Mucosa of gallbladder (tissue), 1 donor: ENCODE results near the gene NFKB2. TPM values are rescaled to one million over a fixed set of nuclear protein-coding genes. Genes with fewer than 3 reads are reported as not detected.

Experiments used
- DNase-seq: peaks from one replicate; pipeline ENCODE4 v3.0.0-alpha.2; 2020; ENCODE audit warnings: low spot score
- total RNA-seq: library from RNA; stranded (reverse); gene quantifications from one replicate; pipeline ENCODE4 v1.2.1, GENCODE V29; 2021
- donor health status: DM: no; HTN: no; CAD: no.

Gene NFKB2
- total RNA-seq, result 42.2 TPM

DNA sequence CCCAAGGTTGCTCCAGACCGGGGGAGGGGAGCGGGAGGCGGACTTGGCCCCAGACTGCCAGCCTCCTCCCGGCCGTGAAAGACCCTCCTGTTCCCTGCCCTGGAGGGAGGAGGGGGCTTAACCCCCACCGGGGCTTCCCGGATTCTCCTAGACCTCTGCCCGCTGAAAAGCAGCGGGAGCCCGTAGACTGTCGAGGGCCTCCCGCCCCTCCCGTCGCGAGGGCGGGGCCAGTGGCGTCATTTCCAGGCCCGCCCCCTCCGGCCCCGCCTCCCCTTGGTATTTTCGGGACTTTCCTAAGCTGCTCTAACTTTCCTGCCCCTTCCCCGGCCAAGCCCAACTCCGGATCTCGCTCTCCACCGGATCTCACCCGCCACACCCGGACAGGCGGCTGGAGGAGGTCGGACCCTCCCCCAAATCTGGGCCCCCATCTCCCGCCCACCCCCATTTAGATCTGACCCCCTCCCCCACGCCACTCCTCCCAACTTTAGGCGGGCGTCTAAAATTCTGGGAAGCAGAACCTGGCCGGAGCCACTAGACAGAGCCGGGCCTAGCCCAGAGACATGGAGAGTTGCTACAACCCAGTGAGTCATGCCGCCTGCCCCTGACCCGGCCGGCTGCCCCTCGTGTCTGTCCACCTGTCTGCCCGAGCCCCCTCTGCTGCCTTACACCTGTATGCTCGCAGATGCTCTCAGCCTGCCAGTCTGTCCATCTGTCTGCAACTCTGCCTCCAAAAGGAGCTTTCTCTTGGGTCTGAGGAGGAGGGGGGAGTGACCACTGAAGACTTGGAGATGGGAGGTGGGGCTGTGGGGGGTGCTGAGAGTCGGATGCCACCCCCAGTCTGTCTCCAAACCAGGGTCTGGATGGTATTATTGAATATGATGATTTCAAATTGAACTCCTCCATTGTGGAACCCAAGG, at the start of gene NFKB2:
NFKB2 (plus strand) TSS at position 306 of the 917 bp plus-strand sequence; CDS start at position 561, 255 bp downstream.
- DNase-seq, result peak; percentile 87

GRCh38 chr10:102347236-102347828, 48.2 kb upstream of the NFKB2 start:
- peak; percentile 17 for DNase-seq

DNA sequence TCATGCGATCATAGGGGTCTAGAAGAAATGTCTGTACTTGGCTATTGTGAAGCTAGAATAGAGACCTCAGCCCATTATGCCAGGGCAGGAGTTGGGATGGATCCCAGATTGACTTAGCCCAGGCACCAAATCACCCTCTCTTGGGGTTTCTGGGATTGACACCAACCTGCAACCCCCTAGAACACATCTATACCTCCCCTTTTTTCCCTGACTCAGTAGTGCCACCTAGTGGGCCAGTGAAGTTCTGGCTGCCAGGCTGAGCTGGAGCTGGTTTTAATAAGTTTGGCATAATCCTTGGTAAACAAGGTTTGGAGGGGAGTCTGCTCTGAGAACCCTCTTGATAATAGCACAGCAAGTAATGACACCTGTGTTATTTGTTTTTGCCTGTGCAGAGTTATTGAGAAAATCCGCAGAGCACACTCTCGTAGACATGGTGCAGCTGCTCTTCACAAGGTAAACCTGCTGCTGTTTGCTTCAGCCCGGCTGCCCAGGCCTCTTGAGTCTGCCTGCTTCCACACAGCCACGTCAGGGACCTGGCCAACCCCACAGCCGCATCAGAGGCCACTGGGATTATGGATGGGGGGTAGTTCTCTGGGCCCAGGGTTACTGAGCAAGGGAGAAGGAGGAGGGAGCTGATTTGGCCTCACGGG, 43.3 kb upstream of the NFKB2 start:
- peak; percentile 34 for DNase-seq

DNA sequence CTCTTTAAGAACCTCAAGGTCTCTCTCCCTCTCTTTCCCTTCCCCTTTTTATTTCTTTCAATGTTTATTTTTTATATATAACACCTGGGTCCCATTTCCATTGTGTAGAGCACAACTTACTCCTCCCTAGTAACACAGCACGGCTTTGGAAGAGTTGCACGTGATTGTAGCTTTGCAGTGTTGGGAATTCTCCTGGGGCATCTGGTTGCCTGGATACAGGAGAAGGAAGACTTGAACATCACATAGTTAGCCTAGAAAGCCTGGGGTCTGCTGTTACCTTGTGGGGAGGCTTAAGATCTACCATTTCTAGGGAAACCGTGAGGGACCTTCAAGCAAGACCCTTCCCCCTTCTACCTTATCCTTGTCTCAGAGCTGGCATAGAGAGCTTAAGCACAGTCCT, 41.1 kb upstream of the NFKB2 start:
- no peak for DNase-seq

DNA sequence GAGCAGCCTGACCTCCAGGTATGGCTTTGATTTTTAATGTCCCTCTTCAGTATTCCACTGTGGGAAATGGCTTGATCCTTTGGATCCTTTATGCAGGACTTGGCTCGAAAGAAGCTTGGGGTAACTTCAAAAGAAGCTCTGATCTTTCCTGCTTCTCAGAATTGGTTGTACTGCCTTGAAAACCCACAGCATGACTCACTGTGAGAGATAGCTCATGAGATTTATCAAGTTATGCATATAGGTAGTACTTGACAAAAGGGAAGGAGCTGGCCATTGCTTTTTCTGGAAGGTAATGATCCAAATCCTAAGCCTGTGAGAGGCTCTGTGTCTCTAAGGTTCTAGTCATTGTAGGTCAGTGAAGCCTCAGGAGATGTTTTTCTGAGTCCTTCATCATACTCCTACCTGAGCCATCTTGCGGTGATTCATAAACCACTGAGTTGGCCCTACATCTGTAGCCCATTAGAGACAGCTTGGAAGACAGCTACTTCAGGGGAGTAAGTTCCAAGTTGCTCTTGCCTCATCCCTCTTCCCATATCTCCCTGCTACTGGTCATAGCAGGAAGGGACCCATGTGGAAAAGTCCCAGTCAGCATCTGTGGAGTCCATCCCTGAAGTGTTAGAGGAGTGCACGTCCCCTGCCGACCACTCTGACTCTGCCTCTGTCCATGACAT, 36.7 kb upstream of the NFKB2 start:
- DNase-seq, result no peak

GRCh38 chr10:102367441-102367840, 28.1 kb upstream of the NFKB2 start:
- DNase-seq, result no peak

- DNase-seq, result peak; percentile 11
These were observed 27.4 kb upstream of the NFKB2 start for GRCh38 chr10:102368077-102368476.

GRCh38 chr10:102371295-102371694, 24.2 kb upstream of the NFKB2 start:
- no peak for DNase-seq

GRCh38 chr10:102375250-102375649, 20.3 kb upstream of the NFKB2 start:
- DNase-seq, result no peak

- no peak for DNase-seq
These were observed 19.6 kb upstream of the NFKB2 start for GRCh38 chr10:102375867-102376266.

DNA sequence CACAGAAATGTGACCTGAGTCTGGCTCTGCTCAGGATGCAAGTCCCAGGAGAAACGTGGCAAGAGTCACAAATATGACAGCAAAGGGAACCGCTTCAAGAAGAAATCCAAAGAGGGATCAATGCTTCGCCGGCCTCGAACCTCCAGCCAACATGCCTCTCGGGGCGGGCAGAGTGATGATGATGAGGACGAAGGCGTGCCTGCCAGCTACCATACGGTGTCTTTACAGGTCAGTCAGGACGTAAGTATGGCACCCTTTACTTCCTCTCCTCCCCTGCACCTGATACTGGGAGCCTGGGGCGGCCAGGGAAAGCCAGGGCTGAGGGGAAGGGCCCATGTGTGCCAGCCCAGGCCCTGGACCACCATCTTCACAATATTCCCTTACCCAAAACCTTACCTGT, 18.6 kb upstream of the NFKB2 start:
- no peak for DNase-seq

- no peak for DNase-seq
These were observed 16.1 kb upstream of the NFKB2 start for GRCh38 chr10:102379383-102379782.

DNA sequence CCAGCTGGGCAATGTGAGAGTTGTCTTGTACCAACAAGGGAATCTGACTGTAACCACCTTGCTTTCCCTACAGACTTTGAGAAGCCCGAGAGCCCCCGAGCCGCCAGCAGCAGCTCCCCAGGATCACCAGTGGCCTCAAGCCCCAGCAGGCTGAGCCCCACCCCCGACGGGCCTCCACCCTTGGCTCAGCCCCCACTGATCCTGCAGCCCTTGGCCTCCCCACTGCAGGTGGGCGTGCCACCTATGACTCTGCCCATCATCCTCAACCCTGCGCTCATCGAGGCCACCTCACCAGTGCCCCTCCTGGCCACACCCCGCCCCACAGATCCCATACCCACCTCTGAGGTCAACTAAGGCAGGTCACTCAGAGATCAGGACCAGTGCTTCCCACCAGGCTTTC, 13.5 kb upstream of the NFKB2 start:
- DNase-seq, result no peak

DNA sequence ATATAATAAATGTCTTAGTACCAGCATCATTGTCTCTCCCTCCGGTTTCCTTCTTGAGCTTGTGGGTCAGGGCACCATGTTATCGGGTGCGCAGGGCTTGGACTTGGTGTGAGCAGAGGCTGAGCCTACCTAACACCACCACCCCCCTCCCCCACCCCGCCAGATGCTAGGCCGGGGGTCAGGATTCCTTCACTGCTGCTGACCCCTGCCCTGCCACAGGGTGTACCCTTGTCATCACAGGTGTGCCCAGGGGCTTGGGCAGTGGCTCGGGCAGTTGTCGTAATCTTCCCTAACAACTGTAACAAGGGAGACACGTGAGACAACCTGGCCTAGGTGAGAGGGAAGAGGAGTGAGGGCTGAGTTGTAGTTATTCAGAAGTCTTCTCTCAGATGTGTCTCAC, 12.6 kb upstream of the NFKB2 start:
- DNase-seq, result no peak

GRCh38 chr10:102384053-102384452, 11.5 kb upstream of the NFKB2 start:
- DNase-seq, result no peak

GRCh38 chr10:102384606-102385429, 10.7 kb upstream of the NFKB2 start:
- no peak for DNase-seq

- DNase-seq, result no peak
These were observed 5.6 kb upstream of the NFKB2 start for GRCh38 chr10:102389894-102390293.

DNA sequence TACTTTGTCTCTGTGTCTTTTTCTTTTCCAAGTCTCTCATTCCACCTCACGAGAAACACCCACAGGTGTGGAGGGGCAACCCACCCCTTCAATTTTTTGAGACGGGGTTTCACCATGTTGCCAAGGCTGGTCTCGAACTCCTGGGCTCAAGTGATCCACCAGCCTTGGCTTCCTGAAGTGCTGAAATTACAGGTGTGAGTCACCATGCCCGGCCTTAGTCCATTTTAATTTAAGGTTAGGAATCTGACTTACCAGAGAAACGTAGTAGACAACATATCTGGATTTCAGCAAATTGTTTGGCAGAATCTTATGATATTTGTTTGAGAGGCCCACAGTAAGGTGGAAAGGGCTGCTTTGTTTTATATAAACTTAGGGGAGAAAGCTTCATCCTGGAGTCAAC, 3.2 kb upstream of the NFKB2 start:
- no peak for DNase-seq

DNA sequence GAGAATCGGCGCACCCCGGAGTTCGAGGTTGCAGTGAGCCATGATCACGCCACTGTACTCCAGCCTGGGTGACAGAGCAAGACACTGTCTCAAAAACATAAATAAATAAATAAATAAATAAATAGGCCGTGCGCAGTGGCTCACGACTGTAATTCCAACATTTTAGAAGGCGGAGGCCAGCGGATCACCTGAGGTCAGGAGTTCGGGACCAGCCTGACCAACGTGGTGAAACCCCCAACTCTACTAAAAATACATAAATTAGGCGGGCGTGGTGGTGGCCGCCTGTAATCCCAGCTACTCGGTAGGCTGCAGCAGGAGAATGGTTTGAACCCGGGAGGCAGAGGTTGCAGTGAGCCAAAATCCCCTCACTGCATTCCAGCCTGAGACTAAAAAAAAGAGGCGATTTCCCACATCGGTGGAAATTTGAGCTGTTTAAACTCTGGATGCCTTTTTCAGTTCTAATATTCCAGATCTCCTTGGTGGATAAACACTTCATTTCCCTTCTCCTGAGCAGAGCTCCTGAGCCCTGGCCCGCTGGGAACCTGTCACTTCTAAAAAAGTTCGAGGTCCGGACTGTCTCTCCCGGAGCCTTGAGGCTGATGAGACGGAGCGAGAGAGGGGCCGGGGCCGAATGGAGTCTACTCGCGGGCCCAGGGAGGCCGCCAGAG, 2.0 kb upstream of the NFKB2 start:
- DNase-seq, result no peak

GRCh38 chr10:102394079-102394800, 1.3 kb upstream of the NFKB2 start:
- DNase-seq, result peak; percentile 94
